OCI-LY1 (cell line): ENCODE measurements around the gene GPR68.

Source experiments
- H2AFZ ChIP-seq: fragments of 200-600 bp; sonication (generic), shearing (Covaris generic); 2 replicates; pipeline ENCODE4 v1.6.0; 2014; ENCODE audit warnings: antibody characterized with exemption, mild to moderate bottlenecking, low read length
- H3F3A ChIP-seq: fragments of 200-600 bp; sonication (generic), shearing (Covaris generic); 2 replicates; pipeline ENCODE4 v1.6.0; 2014; ENCODE audit warnings: mild to moderate bottlenecking, antibody characterized with exemption, low read length, moderate library complexity; ENCODE audit not compliant: insufficient read depth
- H3K27ac ChIP-seq: fragments of 200-600 bp; sonication (generic); 2 replicates; pipeline ENCODE4 v1.5.1; 2014; ENCODE audit warnings: low read length, mixed run types, mild to moderate bottlenecking, low read depth; ENCODE audit not compliant: poor library complexity, severe bottlenecking
- H3K27me3 ChIP-seq: fragments of 200-600 bp; sonication (generic); 2 replicates; pipeline ENCODE4 v1.6.0; 2014; ENCODE audit warnings: antibody characterized with exemption, mild to moderate bottlenecking, low read length, moderate library complexity; ENCODE audit not compliant: insufficient read depth
- H3K36me3 ChIP-seq: fragments of 200-600 bp; sonication (generic); 2 replicates; pipeline ENCODE4 v1.6.1; 2014; ENCODE audit warnings: mild to moderate bottlenecking, antibody characterized with exemption, low read length, moderate library complexity, mixed read lengths; ENCODE audit not compliant: insufficient read depth
- H3K4me1 ChIP-seq: fragments of 200-600 bp; sonication (generic); 2 replicates; pipeline ENCODE4 v1.5.1; 2014; ENCODE audit warnings: mild to moderate bottlenecking, low read length, moderate library complexity; ENCODE audit not compliant: insufficient read depth, severe bottlenecking
- H3K4me2 ChIP-seq: fragments of 200-600 bp; sonication (generic), shearing (Covaris generic); 2 replicates; pipeline ENCODE4 v1.6.1; 2014; ENCODE audit warnings: low read length
- H3K4me3 ChIP-seq: fragments of 200-600 bp; sonication (generic); 2 replicates; pipeline ENCODE4 v1.5.1; 2014; ENCODE audit warnings: low read length, low read depth, mild to moderate bottlenecking, mixed read lengths; ENCODE audit not compliant: poor library complexity, severe bottlenecking
- H3K79me2 ChIP-seq: fragments of 200-600 bp; shearing (Covaris generic); 2 replicates; pipeline ENCODE4 v1.6.1; 2016; ENCODE audit warnings: mixed run types, low read length, mixed read lengths; ENCODE audit not compliant: insufficient read depth
- H3K9ac ChIP-seq: fragments of 200-600 bp; sonication (generic), shearing (Covaris generic); 2 replicates; pipeline ENCODE4 v1.6.1; 2014; ENCODE audit warnings: mild to moderate bottlenecking, low read length, mixed read lengths
- H3K9me2 ChIP-seq: fragments of 200-600 bp; sonication (generic), shearing (Covaris generic); 2 replicates; pipeline ENCODE4 v1.6.1; 2014; ENCODE audit warnings: low read depth, mild to moderate bottlenecking, low read length, mixed read lengths
- H3K9me3 ChIP-seq: fragments of 200-600 bp; shearing (Covaris generic); 2 replicates; pipeline ENCODE4 v1.6.1; 2014; ENCODE audit warnings: low read length, mixed read lengths
- H4K20me1 ChIP-seq: fragments of 200-600 bp; sonication (generic), shearing (Covaris generic); 2 replicates; pipeline ENCODE4 v1.6.0; 2016; ENCODE audit warnings: mild to moderate bottlenecking, low read length; ENCODE audit not compliant: insufficient read depth
- CTCF ChIP-seq: fragments of 200-600 bp; sonication (generic), shearing (Covaris generic); IDR thresholded peaks from 2 replicates; pipeline ENCODE4 v1.5.1; 2017; ENCODE audit warnings: mild to moderate bottlenecking, antibody characterized with exemption, low read length, moderate library complexity, mixed read lengths
- EZH2 ChIP-seq: fragments of 200-600 bp; sonication (generic), shearing (Covaris generic); IDR thresholded peaks from 2 replicates; pipeline ENCODE4 v1.8.0; 2017; ENCODE audit warnings: borderline replicate concordance, mixed run types, mild to moderate bottlenecking, antibody characterized with exemption, low read length, moderate library complexity, mixed read lengths

GPR68 gene

DNA sequence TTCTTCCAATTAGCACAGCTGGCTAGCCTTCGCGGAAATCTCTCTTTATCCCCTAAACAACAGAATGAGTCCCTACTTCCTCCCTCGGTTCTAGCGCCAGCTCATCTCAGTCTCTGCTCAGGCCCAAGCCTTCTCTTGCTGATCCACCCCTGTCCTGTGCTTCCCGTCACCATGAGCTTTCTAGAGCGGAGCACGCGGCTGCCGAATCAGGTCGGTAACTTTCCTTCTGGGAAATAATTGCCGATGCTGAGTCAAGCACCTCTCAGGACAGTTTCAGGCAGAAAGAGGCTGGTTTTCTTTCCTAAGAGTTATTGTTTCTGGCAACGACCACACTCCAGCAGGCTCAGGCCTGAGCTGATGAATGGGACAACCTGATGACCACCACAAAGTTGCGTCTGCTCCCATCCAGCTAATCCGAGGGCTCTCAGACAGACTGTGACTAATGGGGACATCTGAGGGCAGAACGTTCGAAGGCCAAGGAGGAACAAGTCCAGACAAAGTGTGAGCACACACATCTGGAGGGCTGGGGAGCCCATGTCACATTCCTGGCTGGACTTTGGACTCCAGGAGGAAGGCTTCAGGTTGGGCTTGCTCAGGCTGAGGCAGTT, 13.6 kb upstream of the GPR68 start:
- Histone ChIP-seq H3F3A (no peaks in the 10 kb centered on the region), H3K4me1 (peaks cover 14% of the 10 kb centered on the region), H3K9ac (no peak overlapping the region), H2AFZ (no peak overlapping the region), H3K9me2 (no peaks in the 10 kb centered on the region), H3K4me2 (no peak overlapping the region), H3K27me3 (no peaks in the 10 kb centered on the region), H3K36me3 (no peaks in the 10 kb centered on the region), H4K20me1 (no peaks in the 10 kb centered on the region), H3K27ac (no peak overlapping the region), H3K4me3 (no peak overlapping the region), H3K79me2 (no peaks in the 10 kb centered on the region), H3K9me3 (no peaks in the 10 kb centered on the region)
- TF ChIP-seq EZH2: no peak
- TF ChIP-seq CTCF: no peak

DNA sequence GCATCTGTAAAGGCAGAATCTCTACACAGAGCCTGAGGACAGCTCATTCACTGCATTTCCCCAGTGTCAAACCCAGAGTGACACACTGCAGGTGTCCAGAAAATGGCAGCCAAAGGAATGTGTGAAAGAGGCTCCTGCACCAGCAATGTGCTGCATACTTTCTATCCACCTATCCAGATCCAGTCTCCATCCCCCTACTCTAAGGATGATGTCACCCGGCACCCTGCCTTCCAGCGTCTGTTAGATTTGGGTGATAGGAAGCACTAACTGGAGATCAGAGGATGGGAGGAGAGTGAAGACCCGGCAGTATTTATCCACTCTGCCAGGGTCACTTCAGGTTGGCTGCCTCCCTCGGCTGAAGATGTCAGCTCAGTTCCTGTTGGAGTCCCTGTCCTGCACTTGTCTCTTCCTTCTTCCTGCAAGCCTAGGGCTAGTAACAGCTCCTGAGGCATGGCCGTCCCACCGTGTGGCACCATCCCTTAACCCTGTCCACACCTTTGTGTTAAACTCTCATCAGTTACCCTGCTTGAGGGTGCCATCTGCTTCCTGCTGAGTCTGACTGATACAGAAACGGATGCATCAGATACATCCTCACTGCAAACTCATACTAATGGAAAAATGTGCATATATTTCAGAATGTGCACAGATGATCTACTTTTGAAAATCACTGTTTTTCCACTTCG, 13.0 kb upstream of the GPR68 start:
- H3K4me2 ChIP-seq: no peak overlapping the region
- no peak overlapping the region for H3K9ac ChIP-seq
- no peaks in the 10 kb centered on the region for H3K27me3 ChIP-seq
- H4K20me1 ChIP-seq: no peaks in the 10 kb centered on the region
- H3K9me2 ChIP-seq: no peaks in the 10 kb centered on the region
- no peaks in the 10 kb centered on the region for H3K79me2 ChIP-seq
- no peaks in the 10 kb centered on the region for H3K9me3 ChIP-seq
- no peak overlapping the region for H3K27ac ChIP-seq
- H3F3A ChIP-seq: no peaks in the 10 kb centered on the region
- TF ChIP-seq EZH2 (no peak), CTCF (no peak)
- no peaks in the 10 kb centered on the region for H3K36me3 ChIP-seq
- no peak overlapping the region for H2AFZ ChIP-seq
- no peak overlapping the region for H3K4me3 ChIP-seq
- peaks cover 21% of the 10 kb centered on the region for H3K4me1 ChIP-seq

DNA sequence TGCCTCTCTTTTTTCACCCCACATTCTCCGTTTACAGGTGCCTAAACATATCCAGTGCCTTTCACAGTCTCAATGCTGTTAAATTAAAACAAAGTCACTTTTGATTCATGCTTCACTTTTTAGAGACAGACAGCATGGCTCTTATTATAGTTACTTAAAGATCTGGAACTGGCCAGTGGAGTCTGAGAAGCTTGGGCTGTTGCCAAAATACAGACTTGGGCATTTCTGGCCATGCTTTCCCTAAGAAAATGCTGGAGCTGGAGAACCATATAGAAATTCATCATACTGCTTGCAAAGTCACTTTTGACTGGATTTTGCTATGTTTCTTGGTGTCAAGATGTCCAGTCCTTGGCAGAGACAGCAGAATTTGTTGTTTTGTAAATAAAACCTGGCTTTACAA, 12.2 kb upstream of the GPR68 start:
- H3K27me3 ChIP-seq: no peaks in the 10 kb centered on the region
- H3K4me3 ChIP-seq: no peak overlapping the region
- H3K9me3 ChIP-seq: no peaks in the 10 kb centered on the region
- no peaks in the 10 kb centered on the region for H3K9me2 ChIP-seq
- no peak overlapping the region for H2AFZ ChIP-seq
- no peaks in the 10 kb centered on the region for H3K79me2 ChIP-seq
- TF ChIP-seq CTCF: no peak
- TF ChIP-seq EZH2: no peak
- no peak overlapping the region for H3K27ac ChIP-seq
- no peaks in the 10 kb centered on the region for H4K20me1 ChIP-seq
- H3F3A ChIP-seq: no peaks in the 10 kb centered on the region
- H3K4me2 ChIP-seq: no peak overlapping the region
- H3K36me3 ChIP-seq: no peaks in the 10 kb centered on the region
- peaks cover 28% of the 10 kb centered on the region for H3K4me1 ChIP-seq
- H3K9ac ChIP-seq: no peak overlapping the region
